GM23338 (cell line): ENCODE measurements around the gene ARF1. TPM values are rescaled to one million over a fixed set of nuclear protein-coding genes. Genes with fewer than 3 reads are reported as not detected.

Source experiments
- ATAC-seq: fragments of 200-7000 bp; cut with Tn5 transposase; 3 replicates; pipeline ENCODE4 v1.9.1; 2020
- DNase-seq: peaks from one replicate; pipeline ENCODE4 v3.0.0-alpha.2; 2015; ENCODE audit warnings: low spot score
- H2AFZ ChIP-seq: fragments of 200-600 bp; sonication (generic); 2 replicates; pipeline ENCODE4 v1.8.0; 2016; ENCODE audit warnings: antibody characterized with exemption, mild to moderate bottlenecking, moderate library complexity
- H3F3A ChIP-seq: fragments of 200-600 bp; sonication (generic); replicated peaks from 2 replicates; pipeline ENCODE4 v1.8.0; 2017; ENCODE audit warnings: antibody characterized with exemption, mixed run types, low read depth
- H3K27ac ChIP-seq: fragments of 200-600 bp; sonication (generic); 2 replicates; pipeline ENCODE4 v1.6.1; 2016; ENCODE audit warnings: low read depth
- H3K27me3 ChIP-seq: fragments of 200-600 bp; sonication (generic); 2 replicates; pipeline ENCODE4 v1.8.0; 2016; ENCODE audit warnings: mild to moderate bottlenecking, mixed run types, moderate library complexity; ENCODE audit not compliant: insufficient read depth
- H3K36me3 ChIP-seq: fragments of 200-600 bp; sonication (generic); 2 replicates; pipeline ENCODE4 v1.8.0; 2016; ENCODE audit warnings: mild to moderate bottlenecking; ENCODE audit not compliant: insufficient read depth
- H3K4me1 ChIP-seq: fragments of 200-600 bp; sonication (generic); 2 replicates; pipeline ENCODE4 v1.8.0; 2016; ENCODE audit warnings: mild to moderate bottlenecking, moderate library complexity; ENCODE audit not compliant: insufficient read depth
- H3K4me2 ChIP-seq: fragments of 200-600 bp; sonication (generic); 2 replicates; pipeline ENCODE4 v1.7.1; 2017; ENCODE audit warnings: mixed run types
- H3K4me3 ChIP-seq: fragments of 200-600 bp; sonication (generic); 2 replicates; pipeline ENCODE4 v1.6.1; 2016; ENCODE audit warnings: mixed run types
- H3K79me2 ChIP-seq: fragments of 200-600 bp; sonication (generic); replicated peaks from 2 replicates; pipeline ENCODE4 v1.8.0; 2017; ENCODE audit warnings: mild to moderate bottlenecking; ENCODE audit not compliant: insufficient read depth
- H3K9me2 ChIP-seq: fragments of 200-600 bp; sonication (generic); 2 replicates; pipeline ENCODE4 v1.8.0; 2017; ENCODE audit not compliant: insufficient read depth
- H4K20me1 ChIP-seq: fragments of 200-600 bp; sonication (generic); replicated peaks from 2 replicates; pipeline ENCODE4 v1.8.0; 2017; ENCODE audit warnings: mild to moderate bottlenecking; ENCODE audit not compliant: insufficient read depth
- H3K27ac Mint-ChIP-seq: 2 replicates; pipeline ENCODE4 v1.8.0; 2020; ENCODE audit warnings: inconsistent platforms, mild to moderate bottlenecking, moderate library complexity, mixed read lengths
- H3K27me3 Mint-ChIP-seq: 3 replicates; pipeline ENCODE4 v1.8.0; 2022; ENCODE audit warnings: low read depth, mild to moderate bottlenecking, moderate library complexity, mixed read lengths, inconsistent platforms; ENCODE audit not compliant: insufficient read depth, poor library complexity
- H3K36me3 Mint-ChIP-seq: 3 replicates; pipeline ENCODE4 v1.8.0; 2021; ENCODE audit warnings: low read depth, mild to moderate bottlenecking, inconsistent platforms, moderate library complexity, mixed read lengths
- H3K4me1 Mint-ChIP-seq: 3 replicates; pipeline ENCODE4 v1.8.0; 2020; ENCODE audit warnings: mild to moderate bottlenecking, inconsistent platforms, mixed read lengths
- H3K4me3 Mint-ChIP-seq: 3 replicates; pipeline ENCODE4 v1.8.0; 2021; ENCODE audit warnings: moderate library complexity, mild to moderate bottlenecking, inconsistent platforms, mixed read lengths
- H3K9me3 Mint-ChIP-seq: 3 replicates; pipeline ENCODE4 v1.8.0; 2020; ENCODE audit warnings: moderate library complexity, mild to moderate bottlenecking, inconsistent platforms, mixed read lengths
- CREB1 ChIP-seq: fragments of 250-450 bp; sonication (Bioruptor Pico); IDR thresholded peaks from 2 replicates; pipeline ENCODE4 v1.5.0; 2020; ENCODE audit warnings: low read depth, mild to moderate bottlenecking, moderate library complexity
- CTCF ChIP-seq, 2 experiments: fragments of 200-600 bp in 1 of 2; sonication (generic) in 1 of 2; conservative IDR thresholded peaks; 2 replicates each; pipeline versions ENCODE4 v1.5.1 to v1.6.1; 2016 to 2017; ENCODE audit warnings: antibody characterized with exemption in 2 of 2, low read depth in 2 of 2, mild to moderate bottlenecking in 2 of 2, moderate library complexity in 1 of 2
- ETS1 ChIP-seq: IDR thresholded peaks from 2 replicates; pipeline ENCODE4 v1.6.1; 2016; ENCODE audit warnings: antibody characterized with exemption
- EZH2 ChIP-seq: fragments of 200-600 bp; sonication (generic); IDR thresholded peaks from one replicate; pipeline ENCODE4 v1.8.0; 2017; ENCODE audit warnings: antibody characterized with exemption, mild to moderate bottlenecking, low read depth; ENCODE audit not compliant: unreplicated experiment
- EZH2phosphoT487 ChIP-seq: fragments of 200-600 bp; sonication (generic); IDR thresholded peaks from one replicate; pipeline ENCODE4 v1.8.1; 2018; ENCODE audit warnings: antibody characterized with exemption; ENCODE audit not compliant: unreplicated experiment
- JUNB ChIP-seq: IDR thresholded peaks from one replicate; pipeline ENCODE4 v1.6.1; 2016; ENCODE audit warnings: antibody characterized with exemption; ENCODE audit not compliant: unreplicated experiment
- NANOG ChIP-seq: IDR thresholded peaks from 2 replicates; pipeline ENCODE4 v1.6.1; 2016; ENCODE audit warnings: antibody characterized with exemption, borderline replicate concordance
- POLR2AphosphoS5 ChIP-seq: IDR thresholded peaks from 2 replicates; pipeline ENCODE4 v1.6.1; 2016; ENCODE audit warnings: antibody characterized with exemption, low read depth
- REST ChIP-seq: IDR thresholded peaks from one replicate; pipeline ENCODE4 v1.6.1; 2018; ENCODE audit warnings: antibody characterized with exemption; ENCODE audit not compliant: unreplicated experiment
- STAT1 ChIP-seq: IDR thresholded peaks from one replicate; pipeline ENCODE4 v1.6.1; 2016; ENCODE audit warnings: antibody characterized with exemption; ENCODE audit not compliant: unreplicated experiment
- ZNF114 ChIP-seq: fragments of 250-450 bp; sonication (Bioruptor Pico); IDR thresholded peaks from 2 replicates; pipeline ENCODE4 v1.5.0; 2020; ENCODE audit warnings: mild to moderate bottlenecking, moderate library complexity
- ZNF331 ChIP-seq: fragments of 250-450 bp; sonication (Bioruptor Pico); IDR thresholded peaks from 2 replicates; pipeline ENCODE4 v1.5.0; 2020; ENCODE audit warnings: low read depth, mild to moderate bottlenecking, moderate library complexity
- ZNF462 ChIP-seq: fragments of 250-450 bp; sonication (Bioruptor Pico); IDR thresholded peaks from 2 replicates; pipeline ENCODE4 v1.5.0; 2020; ENCODE audit warnings: mild to moderate bottlenecking, moderate library complexity
- polyA plus RNA-seq: library from polyadenylated mRNA; unstranded; fragments of >200 nt; fragmentation: Nextera tagmentation; extraction: Ambion mirVana; gene quantifications from 2 replicates; pipeline ENCODE4 v1.2.1, GENCODE V29; 2016
- total RNA-seq: library from RNA; depleted of rRNA; stranded (reverse); fragments of >200 nt; shearing (Covaris generic); gene quantifications from 2 replicates; pipeline ENCODE4 v1.2.3, GENCODE V29; 2014

Gene ARF1
- total and polyA plus RNA-seq, 2 experiments from 2014 or later = 210 to 306 TPM

- ATAC-seq (no peak), DNase-seq (no peak)
- Mint-ChIP-seq H3K4me3 (no peak overlapping the region), H3K27me3 (peaks cover 9% of the 10 kb centered on the region), H3K36me3 (peaks cover 53% of the 10 kb centered on the region), H3K4me1 (peaks cover 21% of the 10 kb centered on the region), H3K9me3 (peaks cover 11% of the 10 kb centered on the region), H3K27ac (no peak overlapping the region)
- Histone ChIP-seq H4K20me1 (peaks cover 82% of the 10 kb centered on the region), H3K4me2 (no peak overlapping the region), H3F3A (no peaks in the 10 kb centered on the region), H3K4me3 (no peak overlapping the region), H3K36me3 (no peaks in the 10 kb centered on the region), H3K27ac (no peak overlapping the region), H3K79me2 (peaks cover 86% of the 10 kb centered on the region), H3K27me3 (no peaks in the 10 kb centered on the region), H3K4me1 (no peaks in the 10 kb centered on the region; the same call in 1 of the 2 replicates), H3K9me2 (no peaks in the 10 kb centered on the region), H2AFZ (no peak overlapping the region)
- no peak for TF ChIP-seq ZNF331
- TF ChIP-seq ZNF114 = no peak
- TF ChIP-seq POLR2AphosphoS5 = no peak
- no peak for TF ChIP-seq STAT1
- no peak for TF ChIP-seq CREB1 (CRISPR knock-in tag)
- TF ChIP-seq NANOG = no peak
- TF ChIP-seq EZH2phosphoT487 = no peak
- no peak for TF ChIP-seq REST
- no peak for TF ChIP-seq CTCF (conservative IDR thresholded peaks at IDR 0.05; ENCODE audit: low read depth in 2 of 2)
- TF ChIP-seq JUNB = no peak
- no peak for TF ChIP-seq ZNF462 (CRISPR knock-in tag)
- no peak for TF ChIP-seq ETS1
- no peak for TF ChIP-seq EZH2
Measured at GRCh38 chr1:228093050-228093906, 10.8 kb downstream of the ARF1 start.
